Endothelial cell of coronary artery (primary cell): ENCODE measurements around the gene GPR52. TPM values are rescaled to one million over a fixed set of nuclear protein-coding genes. Genes with fewer than 3 reads are reported as not detected.

Experiments used
- total RNA-seq: library from RNA; depleted of rRNA; stranded (reverse); fragments of >200 nt; gene quantifications from 2 replicates; pipeline ENCODE4 v1.2.3, GENCODE V29; 2014

Gene GPR52, protein sequence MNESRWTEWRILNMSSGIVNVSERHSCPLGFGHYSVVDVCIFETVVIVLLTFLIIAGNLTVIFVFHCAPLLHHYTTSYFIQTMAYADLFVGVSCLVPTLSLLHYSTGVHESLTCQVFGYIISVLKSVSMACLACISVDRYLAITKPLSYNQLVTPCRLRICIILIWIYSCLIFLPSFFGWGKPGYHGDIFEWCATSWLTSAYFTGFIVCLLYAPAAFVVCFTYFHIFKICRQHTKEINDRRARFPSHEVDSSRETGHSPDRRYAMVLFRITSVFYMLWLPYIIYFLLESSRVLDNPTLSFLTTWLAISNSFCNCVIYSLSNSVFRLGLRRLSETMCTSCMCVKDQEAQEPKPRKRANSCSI
- total RNA-seq: 0.54 and 1.6 TPM in 2 replicates

DNA sequence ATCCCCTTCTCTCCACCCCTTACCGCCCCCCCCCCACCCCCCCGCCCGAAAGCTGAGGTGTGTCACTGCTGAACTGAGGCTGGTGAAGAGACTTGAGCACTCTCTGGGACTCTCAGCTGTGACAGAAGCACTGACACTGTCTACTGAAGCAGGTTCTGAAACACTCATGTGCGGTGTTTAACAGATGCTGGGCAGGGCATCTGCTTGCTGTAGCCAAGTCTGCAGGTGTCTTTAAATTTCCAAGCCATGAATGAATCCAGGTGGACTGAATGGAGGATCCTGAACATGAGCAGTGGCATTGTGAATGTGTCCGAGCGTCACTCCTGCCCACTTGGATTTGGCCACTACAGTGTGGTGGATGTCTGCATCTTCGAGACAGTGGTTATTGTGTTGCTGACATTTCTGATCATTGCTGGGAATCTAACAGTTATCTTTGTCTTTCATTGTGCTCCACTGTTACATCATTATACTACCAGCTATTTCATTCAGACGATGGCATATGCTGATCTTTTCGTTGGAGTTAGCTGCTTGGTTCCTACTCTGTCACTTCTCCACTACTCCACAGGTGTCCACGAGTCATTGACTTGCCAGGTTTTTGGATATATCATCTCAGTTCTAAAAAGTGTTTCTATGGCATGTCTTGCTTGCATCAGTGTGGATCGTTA, at the start of gene GPR52:
GPR52 (plus strand) TSS at position 99 of the 665 bp plus-strand sequence; CDS start at position 247, 148 bp downstream.

